IMR-90 (cell line): ENCODE measurements around the gene HIRA. TPM values are rescaled to one million over a fixed set of nuclear protein-coding genes. Genes with fewer than 3 reads are reported as not detected.

Experiments used
- ATAC-seq: fragments of 200-7000 bp; cut with Tn5 transposase; 2 replicates; pipeline ENCODE4 v1.9.1; 2020; ENCODE audit warnings: low read depth, mild to moderate bottlenecking, moderate library complexity
- BruUV-seq: library from RNA; stranded (reverse); fragments of 400-500 nt; replicated peaks from 2 replicates; lab custom pipeline; 2021; lab: Mats Ljungman, UMichigan
- CTCF ChIA-PET: fragments of 300-600 bp; formaldehyde crosslinking; extraction: SDS; loops from one replicate; lab custom pipeline; 2021; ENCODE audit warnings: antibody characterized with exemption; lab: Yijun Ruan, JAX
- POLR2A ChIA-PET: fragments of 300-600 bp; sonication (Branson Sonifier 250); formaldehyde crosslinking; loops from one replicate; lab custom pipeline; 2022; ENCODE audit warnings: antibody characterized with exemption; ENCODE audit not compliant: unreplicated experiment; lab: Charles Lee
- DNase-seq: peaks from one replicate; pipeline ENCODE4 v3.0.0; 2013
- H2AFZ ChIP-seq: replicated peaks from 2 replicates; pipeline ENCODE3; 2013; ENCODE audit warnings: low read length, mild to moderate bottlenecking; ENCODE audit not compliant: poor library complexity
- H2AK5ac ChIP-seq: 2 replicates; pipeline ENCODE4 v1.6.1; 2013; ENCODE audit warnings: low read depth, low read length, inconsistent platforms
- H2AK9ac ChIP-seq: replicated peaks from 2 replicates; pipeline ENCODE3; 2013; ENCODE audit warnings: mild to moderate bottlenecking, low read depth, low read length, moderate library complexity; ENCODE audit not compliant: poor library complexity
- H2BK120ac ChIP-seq: 2 replicates; pipeline ENCODE4 v1.6.1; 2013; ENCODE audit warnings: low read depth, low read length, inconsistent platforms
- H2BK15ac ChIP-seq: 3 replicates; pipeline ENCODE4 v1.6.1; 2013; ENCODE audit warnings: low read depth, low read length, inconsistent platforms
- H2BK20ac ChIP-seq: 2 replicates; pipeline ENCODE4 v1.6.1; 2013; ENCODE audit warnings: low read depth, mild to moderate bottlenecking, inconsistent platforms, low read length, moderate library complexity
- H2BK5ac ChIP-seq: 2 replicates; pipeline ENCODE4 v1.6.1; 2013; ENCODE audit warnings: mild to moderate bottlenecking, low read depth, low read length, inconsistent platforms; ENCODE audit not compliant: poor library complexity, severe bottlenecking
- H3K14ac ChIP-seq: replicated peaks from 2 replicates; pipeline ENCODE4 v1.6.1; 2013; ENCODE audit warnings: low read depth, low read length, inconsistent platforms
- H3K18ac ChIP-seq: 2 replicates; pipeline ENCODE4 v1.6.1; 2013; ENCODE audit warnings: low read depth, low read length, control low read depth
- H3K23ac ChIP-seq: 2 replicates; pipeline ENCODE4 v1.6.1; 2013; ENCODE audit warnings: low read depth, low read length, inconsistent platforms
- H3K27ac ChIP-seq: 2 replicates; pipeline ENCODE4 v1.5.1; 2013; ENCODE audit warnings: mild to moderate bottlenecking, control low read depth, low read length; ENCODE audit not compliant: insufficient read depth
- H3K27me3 ChIP-seq: 2 replicates; pipeline ENCODE4 v1.6.1; 2013; ENCODE audit warnings: low read length; ENCODE audit not compliant: control insufficient read depth, insufficient read depth
- H3K36me3 ChIP-seq: 2 replicates; pipeline ENCODE4 v1.6.1; 2013; ENCODE audit warnings: low read length, mixed read lengths; ENCODE audit not compliant: control insufficient read depth, insufficient read depth
- H3K4ac ChIP-seq: 2 replicates; pipeline ENCODE4 v1.6.1; 2013; ENCODE audit warnings: low read depth, low read length, inconsistent platforms
- H3K4me1 ChIP-seq: 2 replicates; pipeline ENCODE4 v1.6.1; 2013; ENCODE audit warnings: low read length, mixed read lengths; ENCODE audit not compliant: control insufficient read depth, insufficient read depth
- H3K4me2 ChIP-seq: 2 replicates; pipeline ENCODE4 v1.6.1; 2013; ENCODE audit warnings: low read depth, mild to moderate bottlenecking, control low read depth, low read length, moderate library complexity
- H3K4me3 ChIP-seq: 2 replicates; pipeline ENCODE4 v1.5.1; 2013; ENCODE audit warnings: low read depth, mild to moderate bottlenecking, control low read depth, low read length, moderate library complexity; ENCODE audit not compliant: insufficient read depth
- H3K56ac ChIP-seq: 2 replicates; pipeline ENCODE4 v1.6.1; 2013; ENCODE audit warnings: low read length, inconsistent platforms; ENCODE audit not compliant: insufficient read depth; ENCODE audit errors: extremely low read depth
- H3K79me1 ChIP-seq, 2 experiments: 2 replicates each; pipeline ENCODE4 v1.6.1; 2013; ENCODE audit warnings: low read length in 2 of 2, inconsistent platforms in 1 of 2, low read depth in 1 of 2
- H3K9ac ChIP-seq: 2 replicates; pipeline ENCODE4 v1.6.1; 2013; ENCODE audit warnings: low read depth, low read length, control low read depth
- H3K9me1 ChIP-seq: 2 replicates; pipeline ENCODE4 v1.6.1; 2013; ENCODE audit warnings: low read length, inconsistent platforms; ENCODE audit not compliant: insufficient read depth
- H3K9me3 ChIP-seq: 2 replicates; pipeline ENCODE4 v1.6.1; 2013; ENCODE audit warnings: low read length; ENCODE audit not compliant: control insufficient read depth, insufficient read depth
- H4K20me1 ChIP-seq: 2 replicates; pipeline ENCODE4 v1.6.1; 2013; ENCODE audit warnings: low read length, inconsistent platforms; ENCODE audit not compliant: insufficient read depth
- H4K5ac ChIP-seq: 2 replicates; pipeline ENCODE4 v1.6.1; 2013; ENCODE audit warnings: mild to moderate bottlenecking, low read depth, low read length, control low read depth
- H4K8ac ChIP-seq, 2 experiments: 2 replicates each; pipeline ENCODE4 v1.6.1; 2013; ENCODE audit warnings: low read depth in 2 of 2, low read length in 2 of 2, control low read depth in 1 of 2, inconsistent platforms in 1 of 2
- H4K91ac ChIP-seq: 2 replicates; pipeline ENCODE4 v1.6.1; 2013; ENCODE audit warnings: low read depth, low read length, inconsistent platforms; ENCODE audit not compliant: insufficient read depth
- MXI1 ChIP-seq: IDR thresholded peaks from 2 replicates; pipeline ENCODE4 v1.6.1; 2012; ENCODE audit warnings: low read depth, mild to moderate bottlenecking, low read length, moderate library complexity, borderline replicate concordance
- RAD21 ChIP-seq: IDR thresholded peaks from 2 replicates; pipeline ENCODE4 v1.6.1; 2012; ENCODE audit warnings: low read length, improper control_type of control experiment
- SMC3 ChIP-seq: fragments of 150-350 bp; IDR thresholded peaks from 2 replicates; pipeline ENCODE4 v1.6.1; 2016; ENCODE audit warnings: low read depth, mild to moderate bottlenecking, antibody characterized with exemption, low read length, moderate library complexity
- USF2 ChIP-seq: fragments of 150-350 bp; IDR thresholded peaks from 2 replicates; pipeline ENCODE4 v1.6.1; 2017; ENCODE audit warnings: mild to moderate bottlenecking, antibody characterized with exemption, low read length, low read depth
- WGBS, 2 experiments: methylation state at CpG; one replicate each; pipeline versions ENCODE4 v1.1.5 to v1.1.7; 2013; ENCODE audit warnings: missing lambda C conversion rate in 2 of 2; ENCODE audit not compliant: insufficient read length in 1 of 2; ENCODE audit errors: extremely low coverage in 2 of 2; 5-methylcytosine and 5-hydroxymethylcytosine counted together
- dilution Hi-C: fragments of 300-500 bp; cut with HindIII; formaldehyde crosslinking; loops from one replicate; pipeline ENCODE4 v1.14.3; 2018; ENCODE audit warnings: low sequenced_read_pairs; ENCODE audit not compliant: unreplicated experiment
- in situ Hi-C: fragments of 300-500 bp; cut with MboI; formaldehyde crosslinking; loops from 3 replicates; pipeline ENCODE4 v1.14.3; 2019; ENCODE audit warnings: low sequenced_read_pairs, inconsistent platforms, mixed read lengths
- intact Hi-C: fragments of 100-400 bp; cut with micrococcal nuclease; formaldehyde crosslinking; loops from 2 replicates; pipeline ENCODE4 v1.10.0; 2022
- polyA plus RNA-seq, 3 experiments: library from polyadenylated mRNA; depleted of rRNA; stranded (reverse); fragments of >200 nt; gene quantifications; 2 replicates each; pipeline ENCODE4 v1.2.3, GENCODE V29; 2012; ENCODE audit warnings: low replicate concordance in 1 of 3
- total RNA-seq: library from RNA; depleted of rRNA; stranded (reverse); fragments of >200 nt; gene quantifications from 2 replicates; pipeline ENCODE4 v1.2.3, GENCODE V29; 2012

Gene HIRA
- total and polyA plus RNA-seq, 2 of the 4 experiments (the other 2 are of a cell fraction): 14.5 to 24.2 TPM

- no peak overlapping the region for H2AK5ac ChIP-seq
- H2BK5ac ChIP-seq: no peak overlapping the region
- no peak overlapping the region for H3K4me3 ChIP-seq
- BruUV-seq: no TSS peak
- no peak for DNase-seq
- H3K23ac ChIP-seq: no peak overlapping the region
- ChIA-PET POLR2A (no interaction called here), CTCF (no interaction called here)
- H3K14ac ChIP-seq: no peak overlapping the region
- no peak overlapping the region for H2BK120ac ChIP-seq
- peaks cover 2% of the 10 kb centered on the region; the same call in 1 of the 2 replicates for H4K20me1 ChIP-seq
- H3K9ac ChIP-seq: no peak overlapping the region
- no peaks in the 10 kb centered on the region for H3K27me3 ChIP-seq
- no peak overlapping the region for H2AFZ ChIP-seq
- intact Hi-C loops: no loop called here
- no peak overlapping the region for H2AK9ac ChIP-seq
- H3K9me3 ChIP-seq: no peaks in the 10 kb centered on the region
- no peak overlapping the region for H3K4me2 ChIP-seq
- H2BK15ac ChIP-seq: no peak overlapping the region
- peaks cover 13 to 18% of the 10 kb centered on the region in 2 experiments; a peak in 3 of 4 replicates for H3K79me1 ChIP-seq
- H3K9me1 ChIP-seq: peaks cover 3% of the 10 kb centered on the region; the same call in 1 of the 2 replicates
- ATAC-seq: no peak
- H2BK20ac ChIP-seq: no peak overlapping the region
- H3K18ac ChIP-seq: no peak overlapping the region
- no peak overlapping the region for H4K8ac ChIP-seq
- H3K36me3 ChIP-seq: peaks cover 53% of the 10 kb centered on the region
- H4K91ac ChIP-seq: no peak overlapping the region
- H3K4me1 ChIP-seq: no peaks in the 10 kb centered on the region
- no peak overlapping the region for H3K27ac ChIP-seq
- in situ Hi-C loops: no loop called here
- no CpG with 5 or more reads among the region's 3 CpGs for WGBS, 2 experiments
- no peak overlapping the region for H3K56ac ChIP-seq
- H3K4ac ChIP-seq: no peak overlapping the region
- no peak overlapping the region for H4K5ac ChIP-seq
- no peak for TF ChIP-seq MXI1
- TF ChIP-seq RAD21: no peak
- no peak for TF ChIP-seq SMC3
- TF ChIP-seq USF2: no peak
- dilution Hi-C loops: no loop called here
Observed at GRCh38 chr22:19397734-19398104, 33.8 kb downstream of the HIRA start.
